Hematopoietic multipotent progenitor cell treated with erythropoietin and hydrocortisone succinate and interleukin-3 and kit ligand, for 4 days (in vitro differentiated cells): ENCODE results near the gene TRNAU1AP.
"Not testable (repeated sequence)": the region's sequence is repeated elsewhere in the genome, so short reads cannot be mapped to it uniquely, and the experiment has no call there.

Experiments
- DNase-seq: peaks from one replicate; pipeline ENCODE4 v3.0.0-alpha.2; 2015

TRNAU1AP gene

GRCh38 chr1:28522537-28522936, 30.3 kb upstream of the TRNAU1AP start:
- DNase-seq, result not testable (repeated sequence)

- DNase-seq, result not testable (repeated sequence)
Measured at GRCh38 chr1:28525002-28525642, 27.8 kb upstream of the TRNAU1AP start.

GRCh38 chr1:28526886-28527285, 26.0 kb upstream of the TRNAU1AP start:
- no peak for DNase-seq

GRCh38 chr1:28530456-28530855, 22.4 kb upstream of the TRNAU1AP start:
- DNase-seq, result no peak

GRCh38 chr1:28534671-28535070, 18.2 kb upstream of the TRNAU1AP start:
- DNase-seq, result peak; percentile 62

GRCh38 chr1:28535180-28535579, 17.7 kb upstream of the TRNAU1AP start:
- peak; percentile 40 for DNase-seq

- DNase-seq, result no peak
Measured at GRCh38 chr1:28537457-28538199, 15.3 kb upstream of the TRNAU1AP start.

GRCh38 chr1:28538286-28538685, 14.6 kb upstream of the TRNAU1AP start:
- no peak for DNase-seq

GRCh38 chr1:28540651-28541050, 12.2 kb upstream of the TRNAU1AP start:
- peak; percentile 50 for DNase-seq

- DNase-seq, result not testable (repeated sequence)
Measured at GRCh38 chr1:28541414-28542015, 11.4 kb upstream of the TRNAU1AP start.

- no peak for DNase-seq
Measured at GRCh38 chr1:28545246-28545628, 7.6 kb upstream of the TRNAU1AP start.

- no peak for DNase-seq
Measured at GRCh38 chr1:28548318-28548717, 4.6 kb upstream of the TRNAU1AP start.

- DNase-seq, result no peak
Measured at GRCh38 chr1:28551381-28551780, 1.5 kb upstream of the TRNAU1AP start.

GRCh38 chr1:28560886-28561285, 8.0 kb downstream of the TRNAU1AP start:
- no peak for DNase-seq

- DNase-seq, result no peak
Measured at GRCh38 chr1:28564310-28564709, 11.4 kb downstream of the TRNAU1AP start.

- DNase-seq, result no peak
Measured at GRCh38 chr1:28565040-28565439, 12.2 kb downstream of the TRNAU1AP start.

- DNase-seq, result no peak
Measured at GRCh38 chr1:28565726-28566125, 12.8 kb downstream of the TRNAU1AP start.

- no peak for DNase-seq
Measured at GRCh38 chr1:28566931-28567330, 14.0 kb downstream of the TRNAU1AP start.

GRCh38 chr1:28571911-28572310, 19.0 kb downstream of the TRNAU1AP start:
- DNase-seq, result no peak

- DNase-seq, result not testable (repeated sequence)
Measured at GRCh38 chr1:28572891-28573290, 20.0 kb downstream of the TRNAU1AP start.

GRCh38 chr1:28573564-28573963, 20.7 kb downstream of the TRNAU1AP start:
- DNase-seq, result no peak

- peak; percentile 34 for DNase-seq
Measured at GRCh38 chr1:28577052-28577678, 24.3 kb downstream of the TRNAU1AP start.

GRCh38 chr1:28577738-28578536, 25.1 kb downstream of the TRNAU1AP start:
- DNase-seq, result peak; percentile 22
